ENCODE measurements around the gene TRIM37. TPM values are rescaled to one million over a fixed set of nuclear protein-coding genes. Genes with fewer than 3 reads are reported as not detected.
A peak's percentile ranks its signal among the peaks of the same experiment; 100 is the strongest.

Gene TRIM37
- total RNA-seq, 2 experiments from 2014 or later = 19.9 to 24.1 TPM

GRCh38 chr17:59067340-59067739 is 39.3 kb downstream of the TRIM37 start:
- no peak for DNase-seq
- Mint-ChIP-seq H3K9me3 (no peaks in the 10 kb centered on the region), H3K36me3 (ENCODE audit: low read depth) (peaks cover 32% of the 10 kb centered on the region), H3K27ac (no peak overlapping the region), H3K4me1 (ENCODE audit: low read depth) (no peaks in the 10 kb centered on the region), H3K27me3 (ENCODE audit: low read depth) (no peaks in the 10 kb centered on the region), H3K4me3 (no peak overlapping the region)
- CTCF ChIA-PET = interaction anchor here (0.6 kb wide), 1 partner anchor 15 kb away, joined by 3 read pairs; no protein-coding TSS in a partner anchor
- intact Hi-C loops (cut with micrococcal nuclease) = no loop called here

- no peak overlapping the region for H3K27ac Mint-ChIP-seq
- intact Hi-C loops (cut with micrococcal nuclease) = no loop called here
- H3K9me3 Mint-ChIP-seq = no peaks in the 10 kb centered on the region
- no peak for DNase-seq
- no peak overlapping the region for H3K4me3 Mint-ChIP-seq
- H3K36me3 Mint-ChIP-seq (ENCODE audit: low read depth) = peaks cover 36% of the 10 kb centered on the region
- CTCF ChIA-PET = no interaction called here
- no peaks in the 10 kb centered on the region for H3K4me1 Mint-ChIP-seq (ENCODE audit: low read depth)
- no peaks in the 10 kb centered on the region for H3K27me3 Mint-ChIP-seq (ENCODE audit: low read depth)
Observed at GRCh38 chr17:59062509-59062908, 44.2 kb downstream of the TRIM37 start.

- peaks cover 23% of the 10 kb centered on the region for H3K36me3 Mint-ChIP-seq (ENCODE audit: low read depth)
- no peak for DNase-seq
- no peak overlapping the region for H3K27ac Mint-ChIP-seq
- H3K9me3 Mint-ChIP-seq = no peaks in the 10 kb centered on the region
- CTCF ChIA-PET = no interaction called here
- no peaks in the 10 kb centered on the region for H3K27me3 Mint-ChIP-seq (ENCODE audit: low read depth)
- H3K4me3 Mint-ChIP-seq = no peak overlapping the region
- intact Hi-C loops (cut with micrococcal nuclease) = no loop called here
- no peaks in the 10 kb centered on the region for H3K4me1 Mint-ChIP-seq (ENCODE audit: low read depth)
Observed at GRCh38 chr17:59056857-59057256, 49.8 kb downstream of the TRIM37 start.

GRCh38 chr17:59049798-59050197 is 56.9 kb downstream of the TRIM37 start:
- Mint-ChIP-seq H3K27ac (no peak overlapping the region), H3K36me3 (ENCODE audit: low read depth) (peaks cover 29% of the 10 kb centered on the region), H3K9me3 (no peaks in the 10 kb centered on the region), H3K4me3 (no peak overlapping the region), H3K4me1 (ENCODE audit: low read depth) (no peaks in the 10 kb centered on the region), H3K27me3 (ENCODE audit: low read depth) (no peaks in the 10 kb centered on the region)
- intact Hi-C loops (cut with micrococcal nuclease) = no loop called here
- DNase-seq = no peak
- CTCF ChIA-PET = interaction anchor here (0.6 kb wide), 1 partner anchor 436 kb away, joined by 4 read pairs; no protein-coding TSS in a partner anchor

- Mint-ChIP-seq H3K4me3 (no peak overlapping the region), H3K9me3 (no peaks in the 10 kb centered on the region), H3K4me1 (ENCODE audit: low read depth) (no peaks in the 10 kb centered on the region), H3K36me3 (ENCODE audit: low read depth) (peaks cover 32% of the 10 kb centered on the region), H3K27me3 (ENCODE audit: low read depth) (no peaks in the 10 kb centered on the region), H3K27ac (no peak overlapping the region)
- intact Hi-C loops (cut with micrococcal nuclease) = no loop called here
- no peak for DNase-seq
- CTCF ChIA-PET = no interaction called here
Observed at GRCh38 chr17:59047616-59048015, 59.1 kb downstream of the TRIM37 start.

GRCh38 chr17:59046192-59046591 is 60.5 kb downstream of the TRIM37 start:
- CTCF ChIA-PET = no interaction called here
- intact Hi-C loops (cut with micrococcal nuclease) = no loop called here
- H3K4me1 Mint-ChIP-seq (ENCODE audit: low read depth) = no peaks in the 10 kb centered on the region
- H3K27me3 Mint-ChIP-seq (ENCODE audit: low read depth) = no peaks in the 10 kb centered on the region
- DNase-seq = no peak
- H3K36me3 Mint-ChIP-seq (ENCODE audit: low read depth) = peaks cover 26% of the 10 kb centered on the region
- no peak overlapping the region for H3K27ac Mint-ChIP-seq
- no peak overlapping the region for H3K4me3 Mint-ChIP-seq
- H3K9me3 Mint-ChIP-seq = no peaks in the 10 kb centered on the region

- Mint-ChIP-seq H3K27me3 (ENCODE audit: low read depth) (no peaks in the 10 kb centered on the region), H3K36me3 (ENCODE audit: low read depth) (peaks cover 17% of the 10 kb centered on the region), H3K4me3 (no peak overlapping the region), H3K9me3 (no peaks in the 10 kb centered on the region), H3K27ac (no peak overlapping the region), H3K4me1 (ENCODE audit: low read depth) (peaks cover 5% of the 10 kb centered on the region)
- intact Hi-C loops (cut with micrococcal nuclease) = no loop called here
- DNase-seq = peak; percentile 53
- CTCF ChIA-PET = no interaction called here
Observed at GRCh38 chr17:59038734-59039133, 67.9 kb downstream of the TRIM37 start.

GRCh38 chr17:59037960-59038359 is 68.7 kb downstream of the TRIM37 start:
- Mint-ChIP-seq H3K27me3 (ENCODE audit: low read depth) (no peaks in the 10 kb centered on the region), H3K9me3 (no peaks in the 10 kb centered on the region)
- CTCF ChIA-PET = interaction anchor here (0.8 kb wide), 1 partner anchor 327 kb away, joined by 4 read pairs; no protein-coding TSS in a partner anchor

GRCh38 chr17:59030811-59031210 is 75.9 kb downstream of the TRIM37 start:
- CTCF ChIA-PET = no interaction called here
- no peaks in the 10 kb centered on the region for H3K9me3 Mint-ChIP-seq
- DNase-seq = no peak
- no peak overlapping the region for H3K27ac Mint-ChIP-seq
- no peak overlapping the region for H3K4me3 Mint-ChIP-seq
- H3K27me3 Mint-ChIP-seq (ENCODE audit: low read depth) = no peaks in the 10 kb centered on the region
- intact Hi-C loops (cut with micrococcal nuclease) = no loop called here
- H3K36me3 Mint-ChIP-seq (ENCODE audit: low read depth) = peaks cover 19% of the 10 kb centered on the region
- peaks cover 5% of the 10 kb centered on the region for H3K4me1 Mint-ChIP-seq (ENCODE audit: low read depth)

More at GRCh38 chr17:59037960-59038359, 68.7 kb downstream of the TRIM37 start:
- H3K27ac Mint-ChIP-seq = no peak overlapping the region
- intact Hi-C loops (cut with micrococcal nuclease) = no loop called here
- no peak overlapping the region for H3K4me3 Mint-ChIP-seq
- H3K36me3 Mint-ChIP-seq (ENCODE audit: low read depth) = peaks cover 17% of the 10 kb centered on the region
- H3K4me1 Mint-ChIP-seq (ENCODE audit: low read depth) = peaks cover 5% of the 10 kb centered on the region
- no peak for DNase-seq

GRCh38 chr17:59028328-59028727 is 78.4 kb downstream of the TRIM37 start:
- CTCF ChIA-PET = no interaction called here
- no peak for DNase-seq
- intact Hi-C loops (cut with micrococcal nuclease) = no loop called here
- Mint-ChIP-seq H3K27me3 (ENCODE audit: low read depth) (no peaks in the 10 kb centered on the region), H3K4me3 (no peak overlapping the region), H3K4me1 (ENCODE audit: low read depth) (peaks cover 5% of the 10 kb centered on the region), H3K9me3 (no peaks in the 10 kb centered on the region), H3K27ac (no peak overlapping the region), H3K36me3 (ENCODE audit: low read depth) (peaks cover 17% of the 10 kb centered on the region)

- CTCF ChIA-PET = no interaction called here
- Mint-ChIP-seq H3K36me3 (ENCODE audit: low read depth) (peaks cover 17% of the 10 kb centered on the region), H3K27ac (no peak overlapping the region), H3K27me3 (ENCODE audit: low read depth) (no peaks in the 10 kb centered on the region), H3K4me1 (ENCODE audit: low read depth) (peaks cover 5% of the 10 kb centered on the region), H3K4me3 (no peak overlapping the region), H3K9me3 (no peaks in the 10 kb centered on the region)
- intact Hi-C loops (cut with micrococcal nuclease) = no loop called here
- DNase-seq = no peak
Observed at GRCh38 chr17:59027750-59028149, 78.9 kb downstream of the TRIM37 start.

GRCh38 chr17:59026176-59026939 is 80.3 kb downstream of the TRIM37 start:
- CTCF ChIA-PET = no interaction called here
- Mint-ChIP-seq H3K36me3 (ENCODE audit: low read depth) (peaks cover 19% of the 10 kb centered on the region), H3K27me3 (ENCODE audit: low read depth) (no peaks in the 10 kb centered on the region), H3K27ac (no peak overlapping the region), H3K9me3 (no peaks in the 10 kb centered on the region), H3K4me3 (no peak overlapping the region), H3K4me1 (ENCODE audit: low read depth) (peaks cover 5% of the 10 kb centered on the region)
- no peak for DNase-seq
- intact Hi-C loops (cut with micrococcal nuclease) = no loop called here

GRCh38 chr17:59024916-59025315 is 81.8 kb downstream of the TRIM37 start:
- intact Hi-C loops (cut with micrococcal nuclease) = no loop called here
- no peaks in the 10 kb centered on the region for H3K9me3 Mint-ChIP-seq
- H3K27ac Mint-ChIP-seq = no peak overlapping the region
- peaks cover 5% of the 10 kb centered on the region for H3K4me1 Mint-ChIP-seq (ENCODE audit: low read depth)
- peaks cover 25% of the 10 kb centered on the region for H3K36me3 Mint-ChIP-seq (ENCODE audit: low read depth)
- no peaks in the 10 kb centered on the region for H3K27me3 Mint-ChIP-seq (ENCODE audit: low read depth)
- CTCF ChIA-PET = no interaction called here
- no peak overlapping the region for H3K4me3 Mint-ChIP-seq
- no peak for DNase-seq
